VCaP (cell line): Measurements from ENCODE around the gene USP22.

Source experiments
- H3K27ac ChIP-seq: fragments of 450-650 bp; 2 replicates; pipeline ENCODE4 v1.5.1; 2017
- TF ChIP-seq, protein P1 (sequence below): fragments of 450-650 bp; conservative IDR thresholded peaks from 2 replicates; pipeline ENCODE4 v1.5.1; 2017; ENCODE audit warnings: mild to moderate bottlenecking, moderate library complexity

USP22 gene

DNA sequence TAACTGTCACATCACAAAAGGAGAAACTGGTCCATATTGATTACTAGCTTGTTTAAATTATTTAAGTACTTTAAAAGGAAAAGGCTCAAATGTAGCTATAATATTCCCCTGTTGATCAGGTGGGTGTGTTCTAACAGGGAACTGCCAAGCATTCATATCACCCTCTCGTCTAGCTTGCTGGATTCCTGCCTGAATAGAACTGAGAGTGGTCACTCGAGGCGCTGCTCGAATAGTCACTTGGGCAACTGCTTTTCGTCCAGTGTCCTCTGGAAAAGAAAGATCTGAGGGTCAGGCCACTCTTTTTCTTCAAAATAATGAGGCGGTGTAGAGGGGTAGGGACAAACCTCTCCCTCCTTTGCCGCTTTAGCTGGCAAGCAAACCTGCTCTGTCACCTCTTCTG is 36.4 kb upstream of the USP22 start:
- no peak overlapping the region for H3K27ac ChIP-seq
- TF ChIP-seq, protein P1, sequence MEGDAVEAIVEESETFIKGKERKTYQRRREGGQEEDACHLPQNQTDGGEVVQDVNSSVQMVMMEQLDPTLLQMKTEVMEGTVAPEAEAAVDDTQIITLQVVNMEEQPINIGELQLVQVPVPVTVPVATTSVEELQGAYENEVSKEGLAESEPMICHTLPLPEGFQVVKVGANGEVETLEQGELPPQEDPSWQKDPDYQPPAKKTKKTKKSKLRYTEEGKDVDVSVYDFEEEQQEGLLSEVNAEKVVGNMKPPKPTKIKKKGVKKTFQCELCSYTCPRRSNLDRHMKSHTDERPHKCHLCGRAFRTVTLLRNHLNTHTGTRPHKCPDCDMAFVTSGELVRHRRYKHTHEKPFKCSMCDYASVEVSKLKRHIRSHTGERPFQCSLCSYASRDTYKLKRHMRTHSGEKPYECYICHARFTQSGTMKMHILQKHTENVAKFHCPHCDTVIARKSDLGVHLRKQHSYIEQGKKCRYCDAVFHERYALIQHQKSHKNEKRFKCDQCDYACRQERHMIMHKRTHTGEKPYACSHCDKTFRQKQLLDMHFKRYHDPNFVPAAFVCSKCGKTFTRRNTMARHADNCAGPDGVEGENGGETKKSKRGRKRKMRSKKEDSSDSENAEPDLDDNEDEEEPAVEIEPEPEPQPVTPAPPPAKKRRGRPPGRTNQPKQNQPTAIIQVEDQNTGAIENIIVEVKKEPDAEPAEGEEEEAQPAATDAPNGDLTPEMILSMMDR, result no peak

DNA sequence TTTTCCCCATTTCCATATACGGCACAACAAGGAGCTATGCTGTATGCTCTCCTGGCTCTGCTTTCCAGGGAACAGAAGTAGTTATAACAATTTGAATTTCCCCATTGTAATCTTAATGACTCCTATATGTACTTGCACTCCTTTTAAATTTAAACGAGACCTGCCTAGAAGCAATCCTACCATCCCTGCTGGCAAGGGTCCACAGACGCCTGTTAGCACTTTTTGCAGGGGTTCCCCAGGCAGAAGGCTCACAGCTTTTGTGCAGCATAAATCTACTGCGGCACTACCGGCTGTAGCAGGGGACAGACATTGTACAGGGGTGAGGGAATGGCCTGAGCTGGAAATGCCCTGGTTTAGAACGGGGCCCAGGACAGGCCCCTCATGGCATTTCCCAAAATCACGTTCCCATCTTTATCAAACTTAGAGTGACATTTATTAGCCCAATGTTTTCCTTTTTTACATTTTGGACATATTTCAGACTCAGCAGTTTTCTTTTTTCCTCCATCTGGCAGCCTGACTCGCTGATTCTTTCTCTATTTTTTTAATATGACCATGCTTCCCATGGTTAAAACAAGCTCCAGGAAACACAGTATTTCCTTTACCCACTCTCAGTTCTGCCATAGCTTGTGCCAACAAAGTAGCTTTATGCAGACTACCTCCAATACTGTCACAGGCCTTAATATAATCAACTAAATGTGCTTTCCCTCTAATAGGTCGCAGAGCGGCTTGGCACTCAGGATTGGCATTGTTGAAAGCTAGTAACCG is 35.4 kb upstream of the USP22 start:
- no peak overlapping the region for H3K27ac ChIP-seq
- TF ChIP-seq, protein P1, result no peak

DNA sequence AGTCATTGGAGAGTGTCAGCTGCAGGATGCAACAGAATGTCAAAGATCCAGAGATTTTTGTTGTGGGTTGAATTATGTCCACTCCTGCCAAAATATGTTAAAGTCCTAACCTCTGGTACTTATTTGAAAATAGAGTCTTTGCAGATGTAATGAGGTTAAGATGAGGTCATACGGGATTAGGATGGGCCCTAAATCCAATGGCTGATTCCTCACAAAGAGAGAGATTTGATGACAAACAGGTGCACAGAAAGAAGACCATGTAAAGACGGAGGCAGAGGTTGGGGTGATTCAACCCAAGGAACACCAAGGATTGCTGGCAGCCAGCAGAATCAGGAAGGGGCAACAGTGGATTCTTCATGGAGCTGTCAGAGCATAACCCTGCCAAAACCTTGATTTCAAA is 34.5 kb upstream of the USP22 start:
- TF ChIP-seq, protein P1, result no peak
- no peak overlapping the region for H3K27ac ChIP-seq

DNA sequence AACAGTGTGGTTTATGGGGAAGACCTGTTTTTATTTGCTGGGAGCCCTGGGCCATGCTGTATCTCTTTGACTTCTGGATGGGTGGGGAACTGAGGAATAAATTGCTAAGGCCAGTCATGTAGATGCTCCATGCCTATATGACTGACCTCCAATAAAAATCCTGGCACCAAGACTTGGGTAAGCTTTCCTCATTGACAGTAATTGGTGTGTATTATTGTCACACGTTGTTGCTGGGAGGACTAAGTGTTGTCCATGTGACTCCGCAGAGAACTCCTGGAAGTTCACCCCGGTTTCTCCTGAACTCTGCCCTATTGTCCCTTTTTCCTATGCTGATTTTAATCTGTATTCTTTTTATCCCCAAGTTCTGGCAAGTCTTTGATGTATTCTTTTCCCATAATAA is 33.4 kb upstream of the USP22 start:
- no peak overlapping the region for H3K27ac ChIP-seq
- TF ChIP-seq, protein P1, result no peak

DNA sequence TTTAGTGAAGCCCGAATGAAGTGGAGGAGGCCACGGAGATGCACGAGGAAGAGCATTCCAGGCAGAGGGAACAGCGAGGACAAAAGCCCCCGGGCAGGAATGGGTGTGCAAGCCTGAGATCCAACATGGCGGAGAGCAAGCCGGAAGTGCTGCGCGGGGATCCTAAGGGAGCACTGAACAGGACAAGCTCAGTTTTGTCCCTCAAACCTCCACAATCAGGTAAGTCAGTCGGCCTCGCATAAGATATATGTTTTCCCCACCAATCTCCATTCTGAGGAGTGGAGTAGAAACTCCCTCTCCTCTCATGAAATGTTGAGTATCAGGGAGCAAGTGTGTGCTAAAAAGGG is 32.9 kb upstream of the USP22 start:
- TF ChIP-seq, protein P1, result no peak
- no peak overlapping the region for H3K27ac ChIP-seq

DNA sequence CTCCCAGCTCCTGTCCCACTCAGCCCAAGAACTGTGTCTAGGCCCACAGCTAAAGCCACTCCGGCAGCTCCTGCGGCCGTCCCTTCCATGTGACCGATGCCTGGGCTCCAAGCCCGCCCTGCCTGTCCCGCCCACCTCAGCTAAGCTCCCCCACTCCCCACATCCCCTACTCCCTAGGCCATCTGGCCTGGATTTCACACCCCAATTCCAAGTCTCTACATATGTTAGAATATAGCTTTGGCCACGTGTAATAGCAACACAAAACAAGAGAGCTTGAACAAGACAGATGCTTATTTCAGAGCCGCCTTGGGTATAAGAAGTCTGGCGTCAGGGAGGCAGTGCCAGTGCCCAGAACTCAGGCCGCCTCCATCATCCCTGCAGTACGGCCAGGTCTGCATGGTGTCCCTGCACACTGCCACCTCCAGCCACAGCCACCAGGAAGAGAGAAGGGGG is 30.0 kb upstream of the USP22 start:
- TF ChIP-seq, protein P1, result no peak
- H3K27ac ChIP-seq, result no peak overlapping the region

DNA sequence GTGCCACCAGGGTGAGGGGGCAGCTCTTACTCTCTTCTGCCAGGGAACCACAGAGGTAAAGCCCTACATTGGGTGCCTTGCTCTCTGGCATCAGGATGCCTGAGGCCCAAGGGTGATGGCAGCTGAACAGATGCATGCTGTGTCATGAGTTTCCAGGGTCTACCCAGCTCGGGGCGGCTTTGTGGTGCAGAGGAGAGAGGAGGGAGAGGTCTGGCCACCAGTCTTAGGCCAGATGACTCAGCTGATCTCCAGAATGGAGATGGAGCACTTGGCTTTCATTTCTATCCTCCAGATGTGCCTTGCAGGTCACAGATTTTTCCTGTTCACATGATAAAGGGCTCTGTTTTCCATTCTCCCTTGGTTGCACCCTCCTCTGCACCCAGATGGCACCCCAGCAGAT is 23.6 kb upstream of the USP22 start:
- TF ChIP-seq, protein P1, result no peak
- no peak overlapping the region for H3K27ac ChIP-seq
